ENCODE measurements around the gene HSF2BP.

HSF2BP gene

GRCh38 chr21:43593078-43593477, 66.2 kb downstream of the HSF2BP start:
- no peak for DNase-seq (ENCODE audit: extremely low read depth, insufficient read length)
- no peak for TF ChIP-seq CTCF (IDR thresholded peaks at IDR 0.05; ENCODE audit: insufficient read depth, low read length, poor library complexity, severe bottlenecking)
- no peaks in the 10 kb centered on the region for H3K36me3 ChIP-seq (ENCODE audit: control insufficient read depth, insufficient read depth, low read length)
- no peak overlapping the region for H3K4me3 ChIP-seq (replicated peaks; ENCODE audit: low read depth, low read length)
- H3K27me3 ChIP-seq (replicated peaks; ENCODE audit: control insufficient read depth, insufficient read depth, low read length): no peaks in the 10 kb centered on the region; the same call in 1 of the 2 replicates

GRCh38 chr21:43591571-43591970, 67.7 kb downstream of the HSF2BP start:
- no peak for DNase-seq (ENCODE audit: extremely low read depth, insufficient read length)
- Histone ChIP-seq H3K4me3 (replicated peaks; ENCODE audit: low read depth, low read length) (no peak overlapping the region), H3K27me3 (replicated peaks; ENCODE audit: control insufficient read depth, insufficient read depth, low read length) (no peaks in the 10 kb centered on the region; the same call in 1 of the 2 replicates), H3K36me3 (ENCODE audit: control insufficient read depth, insufficient read depth, low read length) (no peaks in the 10 kb centered on the region)
- TF ChIP-seq CTCF (IDR thresholded peaks at IDR 0.05; ENCODE audit: insufficient read depth, low read length, poor library complexity, severe bottlenecking): no peak

DNA sequence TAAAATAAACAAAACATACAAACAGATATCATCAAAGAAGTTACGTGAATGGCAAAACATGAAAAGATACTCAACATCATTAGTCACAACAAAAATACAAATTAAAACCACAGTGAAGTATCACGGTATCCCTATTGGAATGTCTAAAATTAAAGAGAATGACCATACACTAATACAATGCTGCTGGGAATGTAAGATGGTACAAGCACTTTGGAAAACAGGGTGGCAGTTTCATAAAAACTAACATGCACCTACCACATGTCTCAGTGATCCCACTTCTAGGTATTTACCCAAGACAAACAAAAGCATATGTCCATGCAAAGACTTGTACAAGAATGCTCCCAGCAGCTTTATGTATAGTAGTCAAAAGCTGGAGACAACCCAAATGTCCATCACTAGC, 69.1 kb downstream of the HSF2BP start:
- Histone ChIP-seq H3K36me3 (ENCODE audit: control insufficient read depth, insufficient read depth, low read length) (no peaks in the 10 kb centered on the region), H3K27me3 (replicated peaks; ENCODE audit: control insufficient read depth, insufficient read depth, low read length) (no peaks in the 10 kb centered on the region; the same call in 1 of the 2 replicates), H3K4me3 (replicated peaks; ENCODE audit: low read depth, low read length) (no peak overlapping the region)
- TF ChIP-seq CTCF (IDR thresholded peaks at IDR 0.05; ENCODE audit: insufficient read depth, low read length, poor library complexity, severe bottlenecking): no peak
- no peak for DNase-seq (ENCODE audit: extremely low read depth, insufficient read length)

DNA sequence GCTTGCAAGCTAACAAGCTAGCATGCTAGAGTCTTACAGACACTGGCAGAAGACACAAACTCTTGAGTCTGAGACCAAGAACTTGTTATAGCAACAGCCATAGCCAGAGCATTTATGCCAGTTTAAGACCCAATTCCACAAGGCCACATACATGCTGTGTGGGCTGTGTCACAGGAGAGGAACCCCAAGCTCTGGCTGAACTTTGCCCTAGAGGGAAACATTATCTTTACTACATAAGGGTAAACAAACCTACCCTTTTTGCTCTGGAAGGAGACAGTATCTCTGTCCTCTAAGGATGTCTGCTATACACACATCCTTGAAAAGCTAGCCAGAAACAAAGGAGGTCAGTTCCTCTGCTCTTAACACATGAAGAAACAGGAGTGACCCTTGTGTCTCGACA, 70.3 kb downstream of the HSF2BP start:
- DNase-seq (ENCODE audit: extremely low read depth, insufficient read length): no peak
- Histone ChIP-seq H3K4me3 (replicated peaks; ENCODE audit: low read depth, low read length) (no peak overlapping the region), H3K36me3 (ENCODE audit: control insufficient read depth, insufficient read depth, low read length) (no peaks in the 10 kb centered on the region), H3K27me3 (replicated peaks; ENCODE audit: control insufficient read depth, insufficient read depth, low read length) (no peaks in the 10 kb centered on the region)
- no peak for TF ChIP-seq CTCF (IDR thresholded peaks at IDR 0.05; ENCODE audit: insufficient read depth, low read length, poor library complexity, severe bottlenecking)

DNA sequence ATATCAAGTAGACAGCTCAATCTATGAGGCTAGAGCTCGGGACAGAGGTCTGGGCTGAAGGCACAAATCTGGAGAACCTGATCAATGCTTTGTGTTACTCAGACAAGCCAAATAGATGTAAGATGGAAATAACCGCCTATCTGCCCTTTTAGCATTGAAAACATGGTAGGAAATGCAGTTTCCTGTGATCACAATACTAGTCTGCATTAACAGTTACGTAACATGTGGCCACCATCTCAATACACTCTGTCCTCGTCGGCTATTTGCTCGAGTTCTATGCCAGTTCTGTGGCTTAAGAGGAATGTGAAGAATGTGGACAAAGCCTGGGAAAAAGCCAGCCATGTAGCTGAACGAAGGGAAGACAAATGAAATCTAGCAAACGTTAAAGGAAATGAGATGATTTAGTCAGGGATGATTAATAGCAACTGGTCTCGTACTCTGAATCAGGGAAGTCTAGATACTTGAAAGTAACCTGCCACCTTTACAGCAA, 73.3 kb downstream of the HSF2BP start:
- Histone ChIP-seq H3K36me3 (ENCODE audit: control insufficient read depth, insufficient read depth, low read length) (no peaks in the 10 kb centered on the region), H3K4me3 (replicated peaks; ENCODE audit: low read depth, low read length) (no peak overlapping the region), H3K27me3 (replicated peaks; ENCODE audit: control insufficient read depth, insufficient read depth, low read length) (no peaks in the 10 kb centered on the region)
- TF ChIP-seq CTCF (IDR thresholded peaks at IDR 0.05; ENCODE audit: insufficient read depth, low read length, poor library complexity, severe bottlenecking): no peak
- DNase-seq (ENCODE audit: extremely low read depth, insufficient read length): no peak

DNA sequence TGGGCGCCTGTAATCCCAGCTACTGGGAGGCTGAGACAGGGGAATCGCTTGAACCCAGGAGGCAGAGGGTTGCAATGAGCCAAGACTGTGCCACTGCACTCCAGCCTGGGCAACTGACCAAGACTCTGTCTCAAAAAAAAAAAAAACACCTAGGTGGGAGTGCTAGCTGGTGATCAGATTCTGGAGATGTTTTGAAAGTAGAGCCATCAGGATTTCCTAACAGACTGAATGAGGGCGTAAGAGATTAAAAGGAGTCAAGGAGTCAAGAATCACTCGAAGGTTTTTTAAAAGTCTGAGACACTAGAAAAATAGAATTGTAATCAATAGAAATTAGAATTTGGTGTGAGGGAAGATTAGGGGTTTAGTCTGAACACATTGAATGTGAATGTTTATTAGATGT, 73.8 kb downstream of the HSF2BP start:
- Histone ChIP-seq H3K27me3 (replicated peaks; ENCODE audit: control insufficient read depth, insufficient read depth, low read length) (no peaks in the 10 kb centered on the region), H3K4me3 (replicated peaks; ENCODE audit: low read depth, low read length) (no peak overlapping the region), H3K36me3 (ENCODE audit: control insufficient read depth, insufficient read depth, low read length) (no peaks in the 10 kb centered on the region)
- TF ChIP-seq CTCF (IDR thresholded peaks at IDR 0.05; ENCODE audit: insufficient read depth, low read length, poor library complexity, severe bottlenecking): no peak
- DNase-seq (ENCODE audit: extremely low read depth, insufficient read length): no peak

Data from GM06990 (cell line).